ENCODE measurements around the gene EDIL3.

Gene EDIL3

DNA sequence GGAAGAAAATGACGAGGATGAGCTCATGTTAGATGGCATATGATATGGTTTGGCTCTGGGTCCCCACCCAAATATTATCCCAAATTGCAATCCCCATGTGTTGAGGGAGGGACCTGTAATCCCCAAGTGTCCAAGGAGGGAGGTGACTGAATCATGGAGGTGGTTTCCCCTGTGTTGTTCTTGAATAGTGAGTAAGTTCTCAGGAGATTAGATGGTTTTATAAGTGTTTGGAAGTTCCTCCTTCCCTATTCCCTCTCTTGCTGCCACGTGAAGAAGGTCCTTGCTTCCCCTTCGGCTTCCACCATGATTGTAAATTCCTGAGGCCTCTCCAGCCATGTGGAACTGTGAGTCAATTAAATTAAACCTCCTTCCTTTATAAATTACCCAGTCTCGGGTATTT lies 10.1 kb downstream of the EDIL3 start:
- Histone ChIP-seq H3K27me3 (ENCODE audit: control insufficient read depth, insufficient read depth, low read length) (no peaks in the 10 kb centered on the region), H3K4me3 (ENCODE audit: low read length) (no peak overlapping the region), H3K4me1 (ENCODE audit: control insufficient read depth, low read depth, low read length) (no peaks in the 10 kb centered on the region), H3K9me3 (ENCODE audit: control insufficient read depth, low read depth, low read length) (no peaks in the 10 kb centered on the region), H3K27ac (ENCODE audit: low read length) (no peak overlapping the region), H3K36me3 (ENCODE audit: control insufficient read depth, low read depth, low read length) (no peaks in the 10 kb centered on the region), H3K9ac (ENCODE audit: low read length) (no peak overlapping the region)

- Histone ChIP-seq H3K9ac (ENCODE audit: low read length) (no peak overlapping the region), H3K36me3 (ENCODE audit: control insufficient read depth, low read depth, low read length) (no peaks in the 10 kb centered on the region), H3K4me3 (ENCODE audit: low read length) (no peak overlapping the region), H3K9me3 (ENCODE audit: control insufficient read depth, low read depth, low read length) (no peaks in the 10 kb centered on the region), H3K27me3 (ENCODE audit: control insufficient read depth, insufficient read depth, low read length) (no peaks in the 10 kb centered on the region), H3K4me1 (ENCODE audit: control insufficient read depth, low read depth, low read length) (no peaks in the 10 kb centered on the region), H3K27ac (ENCODE audit: low read length) (no peak overlapping the region)
Observed at GRCh38 chr5:84373506-84373905, 11.2 kb downstream of the EDIL3 start.

DNA sequence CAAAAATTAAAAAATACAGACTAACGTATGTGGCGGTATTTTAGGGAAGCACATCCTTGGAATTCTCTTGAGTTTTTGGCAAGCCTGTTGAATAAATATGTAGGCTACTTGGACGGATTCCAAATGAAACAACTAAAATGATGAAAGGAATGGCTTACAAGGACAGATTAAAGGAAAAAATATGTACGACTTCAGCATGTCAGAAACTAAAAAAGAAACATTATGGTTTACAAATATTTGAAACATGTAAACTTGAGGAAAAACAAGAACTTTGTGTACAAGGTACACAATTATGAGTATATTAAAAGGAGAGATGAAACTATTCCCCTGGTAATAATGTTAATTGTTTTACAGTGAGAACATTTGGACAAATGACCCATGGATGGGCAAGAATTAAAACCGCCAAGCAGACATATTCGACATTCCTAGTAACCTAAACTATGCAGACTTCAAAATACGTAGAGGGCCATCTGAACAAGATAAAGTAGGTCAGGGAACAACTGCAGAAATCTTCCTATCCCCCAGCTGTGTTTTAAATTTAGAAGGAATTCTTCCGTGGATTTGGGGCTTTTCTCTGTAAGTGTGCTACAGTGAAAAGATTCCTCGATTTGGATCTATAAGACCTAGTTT lies 12.5 kb downstream of the EDIL3 start:
- Histone ChIP-seq H3K4me1 (ENCODE audit: control insufficient read depth, low read depth, low read length) (no peaks in the 10 kb centered on the region), H3K27ac (ENCODE audit: low read length) (no peak overlapping the region), H3K27me3 (ENCODE audit: control insufficient read depth, insufficient read depth, low read length) (no peaks in the 10 kb centered on the region), H3K36me3 (ENCODE audit: control insufficient read depth, low read depth, low read length) (no peaks in the 10 kb centered on the region), H3K9me3 (ENCODE audit: control insufficient read depth, low read depth, low read length) (no peaks in the 10 kb centered on the region), H3K4me3 (ENCODE audit: low read length) (no peak overlapping the region), H3K9ac (ENCODE audit: low read length) (no peak overlapping the region)

GRCh38 chr5:84370176-84370575 lies 14.5 kb downstream of the EDIL3 start:
- H3K27me3 ChIP-seq (ENCODE audit: control insufficient read depth, insufficient read depth, low read length), result no peaks in the 10 kb centered on the region
- H3K9ac ChIP-seq (ENCODE audit: low read length), result no peak overlapping the region
- H3K27ac ChIP-seq (ENCODE audit: low read length), result no peak overlapping the region
- no peaks in the 10 kb centered on the region for H3K36me3 ChIP-seq (ENCODE audit: control insufficient read depth, low read depth, low read length)
- H3K4me1 ChIP-seq (ENCODE audit: control insufficient read depth, low read depth, low read length), result no peaks in the 10 kb centered on the region
- H3K9me3 ChIP-seq (ENCODE audit: control insufficient read depth, low read depth, low read length), result no peaks in the 10 kb centered on the region
- no peak overlapping the region for H3K4me3 ChIP-seq (ENCODE audit: low read length)

DNA sequence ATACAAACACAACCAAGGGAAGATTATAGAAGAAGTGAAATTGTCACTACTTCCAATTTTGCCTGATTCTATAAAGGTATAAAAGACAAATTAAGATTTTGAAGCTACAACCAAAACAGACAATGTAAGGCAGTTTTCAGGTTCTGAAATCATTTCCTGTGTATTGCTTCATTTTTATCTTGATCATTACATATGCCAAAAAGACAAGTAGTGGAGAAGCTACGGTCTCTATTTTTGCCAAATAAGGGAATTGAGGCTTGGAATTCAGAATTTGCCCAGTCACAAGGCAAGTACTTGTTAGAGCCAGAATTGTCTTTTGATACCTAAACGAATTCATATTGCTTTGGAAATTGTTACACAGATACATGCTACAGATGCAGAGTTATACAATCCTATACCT lies 20.6 kb downstream of the EDIL3 start:
- Histone ChIP-seq H3K9ac (ENCODE audit: low read length) (no peak overlapping the region), H3K36me3 (ENCODE audit: control insufficient read depth, low read depth, low read length) (no peaks in the 10 kb centered on the region), H3K4me1 (ENCODE audit: control insufficient read depth, low read depth, low read length) (no peaks in the 10 kb centered on the region), H3K9me3 (ENCODE audit: control insufficient read depth, low read depth, low read length) (no peaks in the 10 kb centered on the region), H3K27me3 (ENCODE audit: control insufficient read depth, insufficient read depth, low read length) (no peaks in the 10 kb centered on the region), H3K27ac (ENCODE audit: low read length) (no peak overlapping the region), H3K4me3 (ENCODE audit: low read length) (no peak overlapping the region)

- Histone ChIP-seq H3K9ac (ENCODE audit: low read length) (no peak overlapping the region), H3K36me3 (ENCODE audit: control insufficient read depth, low read depth, low read length) (no peaks in the 10 kb centered on the region), H3K27me3 (ENCODE audit: control insufficient read depth, insufficient read depth, low read length) (no peaks in the 10 kb centered on the region), H3K9me3 (ENCODE audit: control insufficient read depth, low read depth, low read length) (no peaks in the 10 kb centered on the region), H3K4me1 (ENCODE audit: control insufficient read depth, low read depth, low read length) (no peaks in the 10 kb centered on the region), H3K4me3 (ENCODE audit: low read length) (no peak overlapping the region), H3K27ac (ENCODE audit: low read length) (no peak overlapping the region)
Observed at GRCh38 chr5:84362061-84362720, 22.5 kb downstream of the EDIL3 start.

- H3K4me1 ChIP-seq (ENCODE audit: control insufficient read depth, low read depth, low read length), result no peaks in the 10 kb centered on the region
- no peak overlapping the region for H3K9ac ChIP-seq (ENCODE audit: low read length)
- H3K9me3 ChIP-seq (ENCODE audit: control insufficient read depth, low read depth, low read length), result no peaks in the 10 kb centered on the region
- H3K4me3 ChIP-seq (ENCODE audit: low read length), result no peak overlapping the region
- no peaks in the 10 kb centered on the region for H3K27me3 ChIP-seq (ENCODE audit: control insufficient read depth, insufficient read depth, low read length)
- no peak overlapping the region for H3K27ac ChIP-seq (ENCODE audit: low read length)
- H3K36me3 ChIP-seq (ENCODE audit: control insufficient read depth, low read depth, low read length), result no peaks in the 10 kb centered on the region
Observed at GRCh38 chr5:84361572-84361971, 23.1 kb downstream of the EDIL3 start.

DNA sequence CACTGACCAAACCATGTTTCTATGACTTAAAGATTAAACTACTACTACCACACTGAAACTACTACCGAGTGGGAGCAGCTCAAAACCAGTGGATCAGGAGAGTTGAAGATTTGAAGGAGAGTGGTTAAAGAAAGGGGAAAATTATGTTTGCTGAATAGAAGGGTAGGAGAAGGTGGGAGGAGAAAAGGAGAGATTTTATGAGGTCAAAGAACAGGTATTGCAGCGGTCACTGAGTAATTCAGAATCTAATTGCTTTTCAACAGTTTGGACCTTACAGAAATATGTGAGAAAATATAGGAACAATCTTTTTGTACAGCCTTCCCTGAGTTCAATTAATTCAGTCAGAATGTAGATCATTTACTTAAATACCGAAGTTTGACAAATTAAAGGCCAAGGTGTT lies 24.6 kb downstream of the EDIL3 start:
- H3K9ac ChIP-seq (ENCODE audit: low read length), result no peak overlapping the region
- H3K4me1 ChIP-seq (ENCODE audit: control insufficient read depth, low read depth, low read length), result no peaks in the 10 kb centered on the region
- H3K27ac ChIP-seq (ENCODE audit: low read length), result no peak overlapping the region
- H3K4me3 ChIP-seq (ENCODE audit: low read length), result no peak overlapping the region
- H3K27me3 ChIP-seq (ENCODE audit: control insufficient read depth, insufficient read depth, low read length), result no peaks in the 10 kb centered on the region
- H3K9me3 ChIP-seq (ENCODE audit: control insufficient read depth, low read depth, low read length), result no peaks in the 10 kb centered on the region
- no peaks in the 10 kb centered on the region for H3K36me3 ChIP-seq (ENCODE audit: control insufficient read depth, low read depth, low read length)

GRCh38 chr5:84354101-84354500 lies 30.6 kb downstream of the EDIL3 start:
- Histone ChIP-seq H3K27ac (ENCODE audit: low read length) (no peak overlapping the region), H3K9me3 (ENCODE audit: control insufficient read depth, low read depth, low read length) (no peaks in the 10 kb centered on the region), H3K36me3 (ENCODE audit: control insufficient read depth, low read depth, low read length) (no peaks in the 10 kb centered on the region)

GRCh38 chr5:84344788-84345187 lies 39.9 kb downstream of the EDIL3 start:
- no peak overlapping the region for H3K4me3 ChIP-seq (ENCODE audit: low read length)
- no peak overlapping the region for H3K9ac ChIP-seq (ENCODE audit: low read length)
- no peaks in the 10 kb centered on the region for H3K36me3 ChIP-seq (ENCODE audit: control insufficient read depth, low read depth, low read length)
- no peaks in the 10 kb centered on the region for H3K9me3 ChIP-seq (ENCODE audit: control insufficient read depth, low read depth, low read length)
- H3K27ac ChIP-seq (ENCODE audit: low read length), result peak overlapping the region; percentile 62
- peaks cover 6% of the 10 kb centered on the region for H3K4me1 ChIP-seq (ENCODE audit: control insufficient read depth, low read depth, low read length)
- no peaks in the 10 kb centered on the region for H3K27me3 ChIP-seq (ENCODE audit: control insufficient read depth, insufficient read depth, low read length)

More at GRCh38 chr5:84354101-84354500, 30.6 kb downstream of the EDIL3 start:
- H3K4me3 ChIP-seq (ENCODE audit: low read length), result no peak overlapping the region
- no peaks in the 10 kb centered on the region for H3K4me1 ChIP-seq (ENCODE audit: control insufficient read depth, low read depth, low read length)
- H3K27me3 ChIP-seq (ENCODE audit: control insufficient read depth, insufficient read depth, low read length), result no peaks in the 10 kb centered on the region
- H3K9ac ChIP-seq (ENCODE audit: low read length), result no peak overlapping the region

GRCh38 chr5:84343171-84343570 lies 41.5 kb downstream of the EDIL3 start:
- no peak overlapping the region for H3K9ac ChIP-seq (ENCODE audit: low read length)
- H3K36me3 ChIP-seq (ENCODE audit: control insufficient read depth, low read depth, low read length), result no peaks in the 10 kb centered on the region
- no peaks in the 10 kb centered on the region for H3K9me3 ChIP-seq (ENCODE audit: control insufficient read depth, low read depth, low read length)
- no peak overlapping the region for H3K4me3 ChIP-seq (ENCODE audit: low read length)
- H3K4me1 ChIP-seq (ENCODE audit: control insufficient read depth, low read depth, low read length), result peaks cover 6% of the 10 kb centered on the region
- no peaks in the 10 kb centered on the region for H3K27me3 ChIP-seq (ENCODE audit: control insufficient read depth, insufficient read depth, low read length)
- H3K27ac ChIP-seq (ENCODE audit: low read length), result no peak overlapping the region

DNA sequence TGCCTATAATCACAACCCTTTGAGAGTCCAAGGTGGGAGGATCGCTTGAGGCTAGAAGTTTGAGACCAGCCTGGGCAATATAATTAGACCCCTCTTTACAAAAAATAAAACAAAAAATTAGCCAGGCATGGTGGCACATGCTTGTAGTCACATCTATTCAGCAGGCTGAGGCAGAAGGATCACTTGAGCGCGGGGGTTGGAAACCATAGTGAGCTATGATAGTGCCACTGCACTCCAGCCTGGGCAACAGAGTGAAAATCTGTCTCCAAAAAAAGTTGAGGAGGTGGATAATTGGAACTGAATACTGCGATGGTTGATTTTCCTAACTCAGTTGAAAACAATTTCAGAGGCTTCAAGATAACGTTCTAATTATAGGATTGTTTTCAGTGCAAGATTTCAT lies 52.6 kb downstream of the EDIL3 start:
- H3K4me3 ChIP-seq (ENCODE audit: low read length), result no peak overlapping the region
- H3K27ac ChIP-seq (ENCODE audit: low read length), result no peak overlapping the region
- H3K9ac ChIP-seq (ENCODE audit: low read length), result no peak overlapping the region
- no peaks in the 10 kb centered on the region for H3K9me3 ChIP-seq (ENCODE audit: control insufficient read depth, low read depth, low read length)
- no peaks in the 10 kb centered on the region for H3K4me1 ChIP-seq (ENCODE audit: control insufficient read depth, low read depth, low read length)
- H3K27me3 ChIP-seq (ENCODE audit: control insufficient read depth, insufficient read depth, low read length), result no peaks in the 10 kb centered on the region
- H3K36me3 ChIP-seq (ENCODE audit: control insufficient read depth, low read depth, low read length), result no peaks in the 10 kb centered on the region

Data from iPS-18a (cell line).